Liver (tissue), 9 donors: Measurements from ENCODE around the gene SRRM3. TPM values are rescaled to one million over a fixed set of nuclear protein-coding genes. Genes with fewer than 3 reads are reported as not detected.
"Not testable (repeated sequence)": the region's sequence is repeated elsewhere in the genome, so short reads cannot be mapped to it uniquely, and the experiment has no call there.

Source experiments
- DNase-seq: peaks from one replicate; pipeline ENCODE4 v3.0.0-alpha.2; 2017; ENCODE audit warnings: low spot score
- H3K27ac ChIP-seq, 2 donors: one replicate each; pipeline ENCODE4 v1.7.0; 2013; ENCODE audit warnings: inconsistent platforms in 2 of 2, low read length in 2 of 2, control low read depth in 1 of 2, low read depth in 1 of 2, mild to moderate bottlenecking in 1 of 2
- H3K27me3 ChIP-seq, 4 donors: one replicate each; pipeline versions ENCODE4 v1.6.1 to v1.7.0; 2013; ENCODE audit warnings: low read length in 3 of 4, inconsistent platforms in 1 of 4, mild to moderate bottlenecking in 1 of 4, moderate library complexity in 1 of 4; ENCODE audit not compliant: control insufficient read depth in 4 of 4, insufficient read depth in 4 of 4
- H3K36me3 ChIP-seq, 4 donors: one replicate each; pipeline versions ENCODE4 v1.6.1 to v1.7.0; 2013; ENCODE audit warnings: low read length in 3 of 4, mild to moderate bottlenecking in 3 of 4, low read depth in 1 of 4, moderate library complexity in 1 of 4; ENCODE audit not compliant: control insufficient read depth in 4 of 4, insufficient read depth in 3 of 4
- H3K4me1 ChIP-seq, 4 donors: one replicate each; pipeline versions ENCODE4 v1.6.1 to v1.7.0; 2013; ENCODE audit warnings: low read length in 3 of 4, mild to moderate bottlenecking in 3 of 4, moderate library complexity in 1 of 4; ENCODE audit not compliant: control insufficient read depth in 4 of 4, insufficient read depth in 4 of 4
- H3K4me3 ChIP-seq, 3 donors: one replicate each; pipeline versions ENCODE4 v1.6.1 to v1.7.0; 2013; ENCODE audit warnings: low read length in 3 of 3, control low read depth in 1 of 3, low read depth in 1 of 3, mild to moderate bottlenecking in 1 of 3
- H3K9ac ChIP-seq, 2 donors: one replicate each; pipeline ENCODE4 v1.7.0; 2013; ENCODE audit warnings: low read length in 2 of 2, mild to moderate bottlenecking in 2 of 2, moderate library complexity in 2 of 2, control low read depth in 1 of 2, low read depth in 1 of 2
- H3K9me3 ChIP-seq, 4 donors: one replicate each; pipeline versions ENCODE4 v1.6.1 to v1.7.0; 2013; ENCODE audit warnings: low read length in 3 of 4; ENCODE audit not compliant: control insufficient read depth in 4 of 4
- EGR1 ChIP-seq, 2 donors: IDR thresholded peaks; 2 replicates each; pipeline ENCODE4 v1.6.1; 2016 to 2018; ENCODE audit warnings: antibody characterized with exemption in 2 of 2, low read depth in 2 of 2
- FOXA1 ChIP-seq: IDR thresholded peaks from 2 replicates; pipeline ENCODE4 v1.6.1; 2016; ENCODE audit warnings: antibody characterized with exemption
- GABPA ChIP-seq, 2 donors: IDR thresholded peaks in 1 of 2; conservative IDR thresholded peaks in 1 of 2; 2 replicates each; pipeline ENCODE4 v1.6.1; 2016; ENCODE audit warnings: antibody characterized with exemption in 2 of 2, mild to moderate bottlenecking in 1 of 2, moderate library complexity in 1 of 2
- HNF4A ChIP-seq, 2 donors: conservative IDR thresholded peaks; 2 replicates each; pipeline ENCODE4 v1.6.1; 2016; ENCODE audit warnings: antibody characterized with exemption in 2 of 2, mild to moderate bottlenecking in 2 of 2
- JUND ChIP-seq, 2 donors: IDR thresholded peaks; 2 replicates each; pipeline ENCODE4 v1.6.1; 2016; ENCODE audit warnings: antibody characterized with exemption in 2 of 2
- RAD21 ChIP-seq, 2 donors: IDR thresholded peaks; 2 replicates each; pipeline ENCODE4 v1.6.1; 2016; ENCODE audit warnings: antibody characterized with exemption in 2 of 2, mild to moderate bottlenecking in 2 of 2
- SP1 ChIP-seq: IDR thresholded peaks from 2 replicates; pipeline ENCODE4 v1.6.1; 2018; ENCODE audit warnings: antibody characterized with exemption, mild to moderate bottlenecking
- TAF1 ChIP-seq: conservative IDR thresholded peaks from 2 replicates; pipeline ENCODE4 v1.6.1; 2016; ENCODE audit warnings: antibody characterized with exemption, mild to moderate bottlenecking
- YY1 ChIP-seq: IDR thresholded peaks from 2 replicates; pipeline ENCODE4 v1.6.1; 2016; ENCODE audit warnings: antibody characterized with exemption, mild to moderate bottlenecking
- WGBS: extraction: QIAGEN DNeasy Blood & Tissue Kit; methylation state at CpG from one replicate; pipeline ENCODE4 v1.1.7; 2013; 5-methylcytosine and 5-hydroxymethylcytosine counted together
- polyA plus RNA-seq, 2 donors: library from polyadenylated mRNA; stranded (reverse) in 1 of 2; unstranded in 1 of 2; fragments of 200-250 nt in 1 of 2; fragments of >200 nt in 1 of 2; fragmentation: Nextera tagmentation in 1 of 2; extraction: Ambion mirVana in 1 of 2; gene quantifications; one replicate each; pipeline versions ENCODE4 v1.2.1 to v1.2.3, GENCODE V29; 2013 to 2015
- total RNA-seq, 2 donors: library from RNA; depleted of rRNA; stranded (reverse); fragments of >200 nt; gene quantifications; one replicate each; pipeline ENCODE4 v1.2.3, GENCODE V29; 2014
- TF ChIP-seq, protein P1 (sequence below): IDR thresholded peaks from 2 replicates; pipeline ENCODE4 v1.6.1; 2016; ENCODE audit warnings: antibody characterized with exemption
- TF ChIP-seq, protein P2 (sequence below): IDR thresholded peaks from 2 replicates; pipeline ENCODE4 v1.6.1; 2016; ENCODE audit warnings: antibody characterized with exemption
- TF ChIP-seq, protein P3 (sequence below): IDR thresholded peaks from 2 replicates; pipeline ENCODE4 v1.6.1; 2016; ENCODE audit warnings: antibody characterized with exemption, mild to moderate bottlenecking
- TF ChIP-seq, protein P4 (sequence below): fragments of 150-350 bp; IDR thresholded peaks from 2 replicates; pipeline ENCODE4 v1.5.1; 2017; ENCODE audit warnings: improper control_type of control experiment, low read depth, low read length; ENCODE audit not compliant: missing input control
- donor health status: healthy.
- donor health status: healthy.
- donor health status: healthy.
- donor health status: healthy.
- donor health status: healthy.

SRRM3 gene
- total and polyA plus RNA-seq, 4 donors, result 0.08 to 0.16 TPM; not detected in 2

DNA sequence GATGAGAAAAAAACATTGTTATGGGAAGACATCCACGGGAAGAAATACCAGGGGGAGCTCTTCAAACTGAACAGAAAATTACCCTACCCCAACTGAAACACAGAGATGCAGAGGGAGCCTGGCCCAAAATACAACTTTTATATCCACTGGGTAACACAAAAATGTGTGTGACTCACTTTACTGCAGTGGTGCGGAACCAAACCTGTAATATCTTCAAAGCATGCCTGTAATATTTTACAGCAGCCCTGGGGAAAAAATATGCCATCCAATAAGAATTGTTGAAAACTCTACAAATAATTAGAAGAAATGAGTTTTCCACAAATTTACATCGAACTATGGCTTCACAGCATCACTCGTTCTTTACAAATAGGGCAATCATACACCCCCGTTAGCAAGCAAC, 49.8 kb upstream of the SRRM3 start:
- no peaks in the 10 kb centered on the region for H3K4me1 ChIP-seq

DNA sequence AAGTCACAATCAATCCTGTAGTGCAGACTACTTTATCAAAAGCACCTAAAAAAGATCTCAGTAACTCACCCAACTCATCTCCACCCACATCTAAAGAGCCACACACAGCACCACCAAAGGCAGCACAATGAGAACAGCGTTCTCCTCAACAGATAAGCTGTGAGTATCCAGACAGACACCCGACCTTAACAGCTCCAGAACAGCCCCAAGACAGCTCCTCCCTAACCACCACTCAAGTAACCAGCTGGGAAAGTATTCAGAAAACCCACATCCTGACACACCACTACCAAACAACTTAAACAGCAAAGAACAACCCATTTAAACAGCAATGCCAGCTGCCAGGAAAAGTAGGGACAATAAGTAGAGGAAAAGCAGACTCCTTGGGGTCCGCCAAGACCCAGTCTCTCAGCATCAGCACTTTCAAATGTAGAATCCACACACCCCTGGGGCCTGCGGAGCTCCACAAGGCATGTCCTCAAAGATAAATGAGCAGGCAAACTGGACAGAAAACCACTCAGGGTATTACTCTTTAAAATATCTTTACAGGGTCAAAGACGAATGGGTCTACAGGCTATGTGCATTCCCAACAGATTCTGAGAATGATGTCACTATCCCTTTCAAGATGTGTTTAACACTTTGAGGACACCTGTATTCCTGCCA, 48.0 kb upstream of the SRRM3 start:
- DNase-seq, H3K9me3 ChIP-seq: not testable (repeated sequence)

More for the DNA sequence above, 49.8 kb upstream of the SRRM3 start:
- Histone ChIP-seq H3K27ac (no peak overlapping the region), H3K9me3 (no peaks in the 10 kb centered on the region), H3K36me3 (no peaks in the 10 kb centered on the region), H3K9ac (no peak overlapping the region), H3K4me3 (no peak overlapping the region), H3K27me3 (no peaks in the 10 kb centered on the region)
- no peak for DNase-seq
- TF ChIP-seq SP1, result no peak
- TF ChIP-seq JUND (IDR thresholded peaks at IDR 0.05), result no peak
- no peak for TF ChIP-seq EGR1 (IDR thresholded peaks at IDR 0.05; ENCODE audit: low read depth in 2 of 2)
- TF ChIP-seq, protein P1, sequence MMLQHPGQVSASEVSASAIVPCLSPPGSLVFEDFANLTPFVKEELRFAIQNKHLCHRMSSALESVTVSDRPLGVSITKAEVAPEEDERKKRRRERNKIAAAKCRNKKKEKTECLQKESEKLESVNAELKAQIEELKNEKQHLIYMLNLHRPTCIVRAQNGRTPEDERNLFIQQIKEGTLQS, result no peak
- TF ChIP-seq, protein P2, sequence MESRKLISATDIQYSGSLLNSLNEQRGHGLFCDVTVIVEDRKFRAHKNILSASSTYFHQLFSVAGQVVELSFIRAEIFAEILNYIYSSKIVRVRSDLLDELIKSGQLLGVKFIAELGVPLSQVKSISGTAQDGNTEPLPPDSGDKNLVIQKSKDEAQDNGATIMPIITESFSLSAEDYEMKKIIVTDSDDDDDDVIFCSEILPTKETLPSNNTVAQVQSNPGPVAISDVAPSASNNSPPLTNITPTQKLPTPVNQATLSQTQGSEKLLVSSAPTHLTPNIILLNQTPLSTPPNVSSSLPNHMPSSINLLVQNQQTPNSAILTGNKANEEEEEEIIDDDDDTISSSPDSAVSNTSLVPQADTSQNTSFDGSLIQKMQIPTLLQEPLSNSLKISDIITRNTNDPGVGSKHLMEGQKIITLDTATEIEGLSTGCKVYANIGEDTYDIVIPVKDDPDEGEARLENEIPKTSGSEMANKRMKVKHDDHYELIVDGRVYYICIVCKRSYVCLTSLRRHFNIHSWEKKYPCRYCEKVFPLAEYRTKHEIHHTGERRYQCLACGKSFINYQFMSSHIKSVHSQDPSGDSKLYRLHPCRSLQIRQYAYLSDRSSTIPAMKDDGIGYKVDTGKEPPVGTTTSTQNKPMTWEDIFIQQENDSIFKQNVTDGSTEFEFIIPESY, result no peak
- no peak for TF ChIP-seq YY1
- TF ChIP-seq GABPA (IDR thresholded peaks at IDR 0.05 in 1 of 2, conservative IDR thresholded peaks at IDR 0.05 in 1 of 2), result no peak
- no peak for TF ChIP-seq HNF4A (conservative IDR thresholded peaks at IDR 0.05)
- no peak for TF ChIP-seq FOXA1
- TF ChIP-seq, protein P3, sequence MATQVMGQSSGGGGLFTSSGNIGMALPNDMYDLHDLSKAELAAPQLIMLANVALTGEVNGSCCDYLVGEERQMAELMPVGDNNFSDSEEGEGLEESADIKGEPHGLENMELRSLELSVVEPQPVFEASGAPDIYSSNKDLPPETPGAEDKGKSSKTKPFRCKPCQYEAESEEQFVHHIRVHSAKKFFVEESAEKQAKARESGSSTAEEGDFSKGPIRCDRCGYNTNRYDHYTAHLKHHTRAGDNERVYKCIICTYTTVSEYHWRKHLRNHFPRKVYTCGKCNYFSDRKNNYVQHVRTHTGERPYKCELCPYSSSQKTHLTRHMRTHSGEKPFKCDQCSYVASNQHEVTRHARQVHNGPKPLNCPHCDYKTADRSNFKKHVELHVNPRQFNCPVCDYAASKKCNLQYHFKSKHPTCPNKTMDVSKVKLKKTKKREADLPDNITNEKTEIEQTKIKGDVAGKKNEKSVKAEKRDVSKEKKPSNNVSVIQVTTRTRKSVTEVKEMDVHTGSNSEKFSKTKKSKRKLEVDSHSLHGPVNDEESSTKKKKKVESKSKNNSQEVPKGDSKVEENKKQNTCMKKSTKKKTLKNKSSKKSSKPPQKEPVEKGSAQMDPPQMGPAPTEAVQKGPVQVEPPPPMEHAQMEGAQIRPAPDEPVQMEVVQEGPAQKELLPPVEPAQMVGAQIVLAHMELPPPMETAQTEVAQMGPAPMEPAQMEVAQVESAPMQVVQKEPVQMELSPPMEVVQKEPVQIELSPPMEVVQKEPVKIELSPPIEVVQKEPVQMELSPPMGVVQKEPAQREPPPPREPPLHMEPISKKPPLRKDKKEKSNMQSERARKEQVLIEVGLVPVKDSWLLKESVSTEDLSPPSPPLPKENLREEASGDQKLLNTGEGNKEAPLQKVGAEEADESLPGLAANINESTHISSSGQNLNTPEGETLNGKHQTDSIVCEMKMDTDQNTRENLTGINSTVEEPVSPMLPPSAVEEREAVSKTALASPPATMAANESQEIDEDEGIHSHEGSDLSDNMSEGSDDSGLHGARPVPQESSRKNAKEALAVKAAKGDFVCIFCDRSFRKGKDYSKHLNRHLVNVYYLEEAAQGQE, result no peak
- TF ChIP-seq RAD21 (IDR thresholded peaks at IDR 0.05), result no peak
- no peak for TF ChIP-seq TAF1
- TF ChIP-seq, protein P4, sequence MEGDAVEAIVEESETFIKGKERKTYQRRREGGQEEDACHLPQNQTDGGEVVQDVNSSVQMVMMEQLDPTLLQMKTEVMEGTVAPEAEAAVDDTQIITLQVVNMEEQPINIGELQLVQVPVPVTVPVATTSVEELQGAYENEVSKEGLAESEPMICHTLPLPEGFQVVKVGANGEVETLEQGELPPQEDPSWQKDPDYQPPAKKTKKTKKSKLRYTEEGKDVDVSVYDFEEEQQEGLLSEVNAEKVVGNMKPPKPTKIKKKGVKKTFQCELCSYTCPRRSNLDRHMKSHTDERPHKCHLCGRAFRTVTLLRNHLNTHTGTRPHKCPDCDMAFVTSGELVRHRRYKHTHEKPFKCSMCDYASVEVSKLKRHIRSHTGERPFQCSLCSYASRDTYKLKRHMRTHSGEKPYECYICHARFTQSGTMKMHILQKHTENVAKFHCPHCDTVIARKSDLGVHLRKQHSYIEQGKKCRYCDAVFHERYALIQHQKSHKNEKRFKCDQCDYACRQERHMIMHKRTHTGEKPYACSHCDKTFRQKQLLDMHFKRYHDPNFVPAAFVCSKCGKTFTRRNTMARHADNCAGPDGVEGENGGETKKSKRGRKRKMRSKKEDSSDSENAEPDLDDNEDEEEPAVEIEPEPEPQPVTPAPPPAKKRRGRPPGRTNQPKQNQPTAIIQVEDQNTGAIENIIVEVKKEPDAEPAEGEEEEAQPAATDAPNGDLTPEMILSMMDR, result no peak
- WGBS, result 86% methylated on average over 5 of the region's 5 CpGs

More for the DNA sequence above, 48.0 kb upstream of the SRRM3 start:
- not testable (repeated sequence) for H3K4me1 ChIP-seq, H3K4me3 ChIP-seq, H3K9ac ChIP-seq, H3K36me3 ChIP-seq, H3K27me3 ChIP-seq, H3K27ac ChIP-seq
- WGBS, result 78% methylated on average over 5 of the region's 5 CpGs
